Non-pigmented ciliary epithelial cell (primary cell): ENCODE results near the gene HIVEP3.
A peak's percentile ranks its signal among the peaks of the same experiment; 100 is the strongest.

Experiments used
- DNase-seq: peaks from one replicate; pipeline ENCODE4 v3.0.0-alpha.2; 2010; ENCODE audit warnings: low read depth

HIVEP3 gene

GRCh38 chr1:41812051-41812450 lies 106.7 kb downstream of the HIVEP3 start:
- DNase-seq, result no peak

- DNase-seq, result no peak
These were observed 107.5 kb downstream of the HIVEP3 start for GRCh38 chr1:41811051-41811795.

GRCh38 chr1:41810446-41810845 lies 108.3 kb downstream of the HIVEP3 start:
- no peak for DNase-seq

GRCh38 chr1:41809692-41810091 lies 109.0 kb downstream of the HIVEP3 start:
- DNase-seq, result no peak

- DNase-seq, result no peak
These were observed 111.3 kb downstream of the HIVEP3 start for GRCh38 chr1:41807390-41807789.

- no peak for DNase-seq
These were observed 112.1 kb downstream of the HIVEP3 start for GRCh38 chr1:41806472-41807155.

GRCh38 chr1:41805771-41806471 lies 112.8 kb downstream of the HIVEP3 start:
- no peak for DNase-seq

GRCh38 chr1:41804176-41804575 lies 114.5 kb downstream of the HIVEP3 start:
- no peak for DNase-seq

- no peak for DNase-seq
These were observed 115.1 kb downstream of the HIVEP3 start for GRCh38 chr1:41803656-41804055.

GRCh38 chr1:41802532-41803501 lies 115.9 kb downstream of the HIVEP3 start:
- no peak for DNase-seq

- DNase-seq, result no peak
These were observed 118.4 kb downstream of the HIVEP3 start for GRCh38 chr1:41800311-41800829.

GRCh38 chr1:41799723-41800122 lies 119.0 kb downstream of the HIVEP3 start:
- no peak for DNase-seq

- DNase-seq, result no peak
These were observed 119.5 kb downstream of the HIVEP3 start for GRCh38 chr1:41799205-41799604.

GRCh38 chr1:41795205-41795762 lies 123.4 kb downstream of the HIVEP3 start:
- peak; percentile 40 for DNase-seq

- DNase-seq, result no peak
These were observed 124.7 kb downstream of the HIVEP3 start for GRCh38 chr1:41794031-41794430.

- DNase-seq, result no peak
These were observed 126.3 kb downstream of the HIVEP3 start for GRCh38 chr1:41792485-41792770.

- DNase-seq, result no peak
These were observed 126.8 kb downstream of the HIVEP3 start for GRCh38 chr1:41791667-41792484.

GRCh38 chr1:41790351-41790750 lies 128.4 kb downstream of the HIVEP3 start:
- no peak for DNase-seq

- no peak for DNase-seq
These were observed 128.9 kb downstream of the HIVEP3 start for GRCh38 chr1:41789661-41790330.

- no peak for DNase-seq
These were observed 130.3 kb downstream of the HIVEP3 start for GRCh38 chr1:41788427-41788826.
